Stimulated activated CD4-positive, alpha-beta T cell treated with anti-CD3 and anti-CD28 coated beads, Interleukin-12 subunit alpha, Interleukin-12 subunit beta, amount 100 ng/mL, for 4 hours (primary cell): ENCODE results near the gene ADAMTS17.

Experiments
- DNase-seq: peaks from one replicate; pipeline ENCODE4 v3.0.0-alpha.2; 2020

The ADAMTS17 gene

DNA sequence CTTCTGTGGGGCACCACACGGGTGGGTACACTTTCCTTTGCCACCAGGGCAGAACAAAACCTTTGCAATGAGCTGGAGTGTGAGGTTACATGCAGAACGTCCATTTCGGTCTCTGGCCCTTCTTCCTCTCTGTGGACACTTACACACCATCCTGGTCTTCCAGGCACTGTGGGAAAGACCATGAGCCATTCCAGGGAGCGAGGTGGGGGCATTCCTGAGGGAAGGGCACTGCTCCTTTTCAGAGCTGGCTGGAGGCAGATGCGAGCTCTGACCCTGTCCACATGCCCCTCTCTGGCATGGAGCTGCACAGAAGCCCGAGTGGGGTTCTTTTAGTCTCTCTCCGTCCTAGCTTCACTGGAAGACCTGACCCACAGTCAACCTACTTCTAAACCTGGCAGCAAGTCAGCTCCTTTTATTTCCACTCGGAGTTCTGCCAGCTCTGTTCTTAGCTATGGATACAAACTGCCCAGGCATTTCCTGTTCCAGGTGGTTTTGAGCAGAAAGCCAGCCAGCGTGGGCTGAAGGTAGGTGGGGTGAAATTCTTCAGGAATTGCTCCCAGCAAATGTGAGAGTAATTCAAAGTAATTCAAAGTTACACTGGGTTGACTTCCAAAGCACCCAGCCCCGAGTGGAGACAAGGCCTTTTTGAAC lies 281.4 kb downstream of the ADAMTS17 start:
- DNase-seq = no peak

DNA sequence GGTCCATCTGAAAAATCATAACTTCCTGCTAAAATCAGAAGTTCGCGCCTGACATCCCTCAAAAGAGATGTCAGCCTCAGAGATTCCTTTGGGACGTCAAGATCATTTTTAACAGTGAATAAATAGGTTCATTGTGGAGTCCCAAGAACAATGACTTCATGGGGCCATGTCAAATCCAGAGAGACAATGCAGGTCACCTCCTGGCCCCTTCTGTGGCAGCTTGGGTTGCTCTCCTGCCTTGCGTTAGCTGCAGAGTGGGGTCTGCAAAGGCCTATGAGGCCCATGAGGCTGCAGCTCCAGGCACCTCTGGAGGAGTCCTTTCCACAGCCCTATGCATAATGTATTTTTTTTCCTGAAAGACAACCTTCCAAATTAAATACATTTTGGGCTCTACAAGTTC lies 282.3 kb downstream of the ADAMTS17 start:
- DNase-seq = no peak

DNA sequence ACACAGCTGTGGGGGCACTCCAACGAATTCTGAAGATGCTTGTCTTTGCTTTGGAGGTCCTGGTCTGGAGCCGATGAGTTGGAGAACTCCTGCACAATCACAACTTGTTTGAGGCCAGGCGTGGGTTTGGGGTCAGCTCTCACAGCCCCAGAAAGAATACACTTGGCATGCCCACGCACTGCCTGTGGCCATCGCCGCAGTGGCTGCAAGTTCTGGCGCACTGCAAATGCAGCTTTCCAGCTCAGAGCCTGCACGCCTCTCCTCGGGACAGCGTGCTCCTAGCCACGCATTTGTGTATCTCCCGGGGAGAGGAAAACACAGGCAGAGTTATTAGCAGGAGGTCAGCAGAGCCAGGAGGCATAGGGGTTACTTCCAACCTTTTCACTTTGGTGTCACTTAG lies 282.7 kb downstream of the ADAMTS17 start:
- DNase-seq = no peak

DNA sequence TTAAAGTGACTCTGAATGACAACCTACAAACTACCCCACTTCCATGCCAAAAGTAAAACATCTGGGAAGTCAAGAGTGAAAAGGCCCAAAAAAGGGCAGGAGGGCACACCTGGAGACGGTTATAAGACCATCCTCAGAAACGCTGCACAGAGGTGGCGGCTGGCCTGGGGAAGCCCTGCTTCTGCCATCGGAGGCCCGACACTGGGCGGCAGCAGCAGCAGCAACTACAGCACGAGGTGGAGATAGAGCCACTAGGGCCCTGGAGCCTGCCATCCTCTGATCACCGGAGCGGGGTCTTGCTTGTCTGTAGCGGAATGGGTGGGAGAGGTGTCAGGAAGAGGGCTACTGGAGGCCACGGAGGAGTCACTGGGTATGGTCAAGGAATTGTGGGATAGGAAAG lies 283.3 kb downstream of the ADAMTS17 start:
- no peak for DNase-seq

DNA sequence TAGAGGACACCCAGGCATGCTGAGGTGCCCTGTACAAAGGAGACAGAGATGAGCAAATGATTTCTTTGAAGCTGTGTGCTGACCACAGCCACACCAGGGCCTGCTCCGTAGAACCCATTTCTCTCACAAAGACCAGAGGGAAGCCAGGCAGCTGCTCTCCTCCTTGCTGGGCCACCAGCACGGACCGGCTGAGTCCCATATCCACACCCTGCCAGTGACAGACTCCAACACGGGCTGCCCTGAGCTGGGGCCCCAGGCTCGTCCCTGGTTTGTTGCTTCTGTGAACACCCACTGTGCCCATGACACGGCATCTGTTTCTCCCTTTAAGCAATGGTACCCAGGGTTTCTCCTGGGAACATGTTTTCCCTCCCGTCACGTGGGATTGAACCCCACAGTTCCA lies 284.5 kb downstream of the ADAMTS17 start:
- no peak for DNase-seq

DNA sequence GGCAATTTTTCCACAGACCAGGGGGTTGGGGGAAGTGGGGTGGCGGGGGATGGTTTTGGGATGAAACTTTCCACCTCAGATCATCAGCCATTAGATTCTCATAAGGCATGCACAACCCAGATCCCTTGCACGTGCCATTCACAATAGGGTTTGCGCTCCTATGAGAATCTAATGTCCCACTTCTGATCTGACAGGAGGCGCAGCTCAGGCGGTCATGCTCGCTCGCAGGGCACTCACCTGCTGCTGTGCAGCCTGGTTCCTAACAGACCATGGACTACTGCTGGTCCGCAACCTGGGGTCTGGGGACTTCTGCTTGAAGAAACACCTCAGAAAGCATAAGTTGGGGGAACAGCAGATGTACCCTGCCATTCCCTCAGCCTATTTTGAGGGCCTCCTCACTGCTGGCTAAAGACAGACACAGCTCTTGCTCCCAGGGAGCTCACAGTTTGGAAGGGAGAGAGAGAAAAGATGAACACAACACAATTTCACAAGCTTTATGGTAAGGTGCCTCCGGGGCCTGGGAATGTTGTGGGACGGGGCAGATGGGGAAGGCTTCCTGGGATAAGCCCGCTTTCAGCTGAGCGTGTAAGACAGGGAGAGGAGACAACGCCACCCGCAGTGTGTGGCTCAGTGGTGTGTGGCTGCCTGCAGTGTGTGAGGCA lies 285.2 kb downstream of the ADAMTS17 start:
- no peak for DNase-seq

DNA sequence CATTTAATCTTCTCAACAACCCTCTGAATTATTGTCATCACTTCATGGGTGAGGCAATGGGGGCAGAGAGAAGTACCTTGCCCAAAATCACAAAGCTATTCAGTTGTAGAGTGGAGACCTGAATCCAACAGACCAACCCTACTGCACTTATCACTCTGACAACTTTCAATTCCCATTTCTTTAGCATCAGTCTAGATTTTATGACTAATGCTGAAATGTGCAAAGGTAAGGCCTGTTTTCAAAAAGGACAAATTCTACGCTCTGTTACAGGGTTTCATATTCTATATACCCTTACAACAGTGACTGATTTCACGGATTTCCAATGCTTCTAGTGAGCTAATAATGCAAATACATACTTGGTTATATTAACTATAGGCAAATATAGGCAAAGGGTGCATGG lies 286.0 kb downstream of the ADAMTS17 start:
- no peak for DNase-seq

DNA sequence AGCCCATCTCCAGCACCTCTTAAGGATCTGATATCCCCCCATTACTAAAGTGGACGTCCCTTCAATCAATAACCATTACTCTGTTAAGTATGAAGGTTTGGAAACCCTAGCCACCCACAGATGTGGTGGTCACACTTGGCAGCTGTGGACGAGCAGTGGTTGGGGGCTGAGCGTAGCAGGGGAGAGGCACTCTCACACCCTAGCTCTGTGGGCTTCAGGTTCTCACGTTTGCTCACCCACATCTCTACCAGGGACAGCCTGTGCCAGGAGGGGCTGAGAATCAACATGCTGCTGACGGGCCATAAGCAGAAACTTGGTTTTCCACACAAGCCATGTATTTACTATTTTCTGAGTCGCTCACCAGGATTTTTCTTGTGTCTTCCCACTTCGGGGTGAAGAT lies 287.2 kb downstream of the ADAMTS17 start:
- no peak for DNase-seq

DNA sequence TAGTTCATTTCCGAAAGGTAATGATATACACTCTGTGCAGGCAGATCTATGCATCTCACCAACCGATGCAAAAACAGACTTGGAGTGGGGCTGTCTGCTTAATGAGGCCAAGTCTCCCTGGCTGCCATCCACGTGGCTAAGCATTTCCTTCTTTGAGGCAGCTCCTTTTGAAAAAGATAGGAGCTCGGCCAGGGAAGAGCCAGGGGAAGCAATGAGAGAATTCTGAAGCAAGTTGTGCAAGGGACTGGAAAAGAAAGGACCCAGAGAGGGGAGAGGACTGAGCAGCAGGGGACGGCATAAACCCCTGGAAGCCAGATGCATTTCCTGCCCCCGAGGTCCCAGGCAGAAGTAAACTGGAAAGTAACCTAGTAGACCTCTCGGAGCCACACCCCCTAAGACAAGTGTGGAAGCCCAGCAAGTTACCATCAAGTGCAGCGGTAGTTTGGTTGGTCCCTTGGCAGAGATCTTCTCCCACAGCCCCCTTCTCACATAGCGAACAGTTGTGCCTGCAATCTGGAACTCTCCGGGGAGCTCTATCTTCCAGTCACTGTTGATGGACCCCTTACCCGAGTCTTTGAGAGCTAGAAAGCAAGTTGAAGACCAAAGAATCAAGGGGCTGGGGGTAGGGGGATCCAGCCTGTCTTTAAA lies 288.2 kb downstream of the ADAMTS17 start:
- no peak for DNase-seq

DNA sequence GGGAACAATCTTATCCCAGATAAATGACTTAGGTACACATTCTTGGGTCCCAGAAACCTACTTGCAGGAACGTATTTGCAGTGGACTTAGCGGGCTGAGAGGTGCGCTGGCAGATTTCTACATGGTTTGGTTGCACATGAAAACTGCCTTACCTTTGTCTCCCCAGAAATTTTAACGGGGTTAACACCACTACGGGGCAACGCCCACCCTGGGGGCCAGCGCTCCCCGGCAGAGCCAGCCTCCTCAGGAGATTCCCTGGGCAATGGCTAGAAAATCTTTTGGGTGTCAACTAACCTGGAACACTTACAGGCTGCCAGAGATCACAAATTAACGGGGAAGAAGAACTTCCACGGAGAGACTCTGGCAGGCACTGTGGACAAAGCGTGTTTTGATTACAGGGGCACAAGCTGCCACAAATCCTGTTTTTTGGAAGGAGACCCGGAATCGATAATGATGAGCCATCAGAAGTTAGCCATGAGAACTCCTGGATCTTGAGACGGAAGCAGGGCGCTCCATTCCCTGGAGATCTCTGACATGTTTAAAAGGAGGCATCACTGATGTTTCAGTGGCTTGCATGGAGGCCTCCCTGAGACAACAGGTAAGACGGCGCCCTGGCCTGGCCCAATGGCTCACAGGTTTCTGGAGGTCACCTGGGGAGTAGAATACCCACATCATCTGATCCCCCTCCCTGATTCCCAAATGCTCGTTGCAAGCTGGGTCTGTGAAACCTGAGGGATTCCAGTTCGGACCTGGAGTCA lies 288.9 kb downstream of the ADAMTS17 start:
- no peak for DNase-seq

DNA sequence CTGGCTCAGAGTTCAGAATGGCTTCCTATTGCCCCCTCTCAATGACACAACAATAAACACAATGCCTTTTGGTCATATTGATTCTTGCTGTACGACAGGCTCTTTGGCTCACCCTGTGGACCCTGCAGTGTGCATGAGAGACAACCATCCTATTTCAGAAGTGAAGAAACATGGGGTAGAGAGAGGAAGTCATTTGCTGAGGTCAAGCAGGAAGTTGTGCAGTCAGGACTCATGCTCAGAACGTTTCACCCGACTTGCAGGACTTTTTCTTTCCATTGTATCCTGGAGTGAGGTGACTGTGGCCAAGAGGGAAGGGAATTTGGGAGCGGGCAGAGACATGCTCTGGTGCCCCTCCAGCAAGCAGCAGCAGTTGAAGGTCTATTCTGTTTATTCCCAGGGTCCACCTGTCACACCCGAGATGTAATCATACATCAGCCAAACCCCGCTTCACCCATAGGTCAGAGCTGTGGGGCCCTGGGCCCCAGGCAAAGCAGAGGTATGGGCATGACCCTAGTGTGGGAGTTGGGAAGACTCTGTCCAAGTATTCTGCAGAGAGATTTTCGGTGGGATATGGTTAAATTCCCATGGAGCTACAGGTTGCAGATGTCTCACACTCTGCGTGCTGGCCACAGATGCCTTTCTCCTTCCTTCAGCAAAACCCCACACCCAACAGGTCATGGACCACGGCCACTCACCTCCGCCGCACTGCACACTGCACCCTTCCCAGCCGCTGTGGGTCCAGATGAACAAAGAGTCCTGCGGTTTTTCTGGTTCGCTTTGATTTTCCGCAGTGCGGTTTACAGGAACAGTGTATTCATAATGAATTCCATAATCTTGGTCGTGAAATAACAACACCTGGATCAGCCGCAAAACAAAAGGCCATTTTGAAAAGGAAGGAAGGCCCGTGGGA lies 290.6 kb downstream of the ADAMTS17 start:
- DNase-seq = no peak

DNA sequence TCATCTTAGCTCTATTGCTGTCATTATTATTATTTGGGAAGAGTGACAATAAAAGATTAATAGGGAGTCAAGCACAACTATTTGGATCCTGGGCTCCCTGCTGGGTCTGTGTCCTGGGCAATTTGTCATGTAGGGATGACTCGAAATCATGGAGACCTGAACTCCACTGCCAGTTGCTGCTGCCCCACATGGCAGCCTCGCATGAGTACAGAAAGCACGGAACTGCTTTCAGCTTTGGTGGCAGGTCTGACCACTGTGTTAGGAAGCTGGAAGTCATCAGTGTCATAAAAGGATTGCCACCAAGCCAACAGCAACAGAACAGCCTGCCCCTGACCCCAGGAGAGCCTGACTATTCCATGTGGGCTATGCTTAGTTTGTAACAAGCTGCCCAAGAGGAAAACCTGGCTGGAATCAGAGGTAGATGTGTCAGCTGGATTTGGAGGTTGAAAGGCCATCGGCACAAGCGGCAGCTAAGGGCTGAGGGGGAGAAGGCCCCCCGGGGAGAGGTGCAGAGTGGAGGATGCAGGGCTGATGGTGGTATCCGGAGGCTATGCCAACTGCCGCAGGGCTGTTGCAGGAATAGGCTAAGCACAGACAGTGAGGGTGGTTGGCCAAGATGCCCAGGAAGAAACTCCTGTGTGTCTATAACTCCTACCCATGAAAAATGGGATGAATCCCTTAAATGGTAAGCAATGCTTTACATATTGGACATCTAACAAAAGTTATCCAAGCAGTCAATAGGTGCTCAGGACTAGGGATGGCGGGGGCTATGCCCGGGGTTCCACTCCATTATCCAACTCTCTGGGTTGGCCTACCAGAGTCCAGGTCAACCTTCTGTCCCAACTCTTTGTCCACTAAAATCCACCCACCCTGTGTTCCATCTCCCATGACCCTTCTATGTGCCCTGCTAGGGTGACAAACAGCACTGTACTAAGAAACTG lies 291.6 kb downstream of the ADAMTS17 start:
- no peak for DNase-seq

DNA sequence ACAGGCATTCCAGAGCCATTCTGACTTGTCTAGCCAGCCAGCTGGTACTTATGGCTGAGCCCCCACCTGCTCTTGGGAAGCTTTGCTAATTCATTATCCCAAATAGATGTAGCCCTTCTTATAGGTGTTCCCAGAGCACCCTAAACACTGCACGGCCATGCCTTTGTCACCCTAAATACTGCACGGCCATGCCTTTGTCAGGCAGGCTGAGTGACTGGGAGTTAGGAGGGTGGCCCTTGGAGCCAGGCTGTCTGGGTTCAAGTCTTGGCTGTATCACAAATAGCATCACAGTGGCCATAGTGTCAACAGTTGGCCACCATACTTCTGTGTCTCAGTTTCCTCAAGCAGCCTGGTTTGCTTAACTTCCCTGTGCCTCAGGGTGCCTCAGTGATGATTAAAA lies 292.3 kb downstream of the ADAMTS17 start:
- no peak for DNase-seq

DNA sequence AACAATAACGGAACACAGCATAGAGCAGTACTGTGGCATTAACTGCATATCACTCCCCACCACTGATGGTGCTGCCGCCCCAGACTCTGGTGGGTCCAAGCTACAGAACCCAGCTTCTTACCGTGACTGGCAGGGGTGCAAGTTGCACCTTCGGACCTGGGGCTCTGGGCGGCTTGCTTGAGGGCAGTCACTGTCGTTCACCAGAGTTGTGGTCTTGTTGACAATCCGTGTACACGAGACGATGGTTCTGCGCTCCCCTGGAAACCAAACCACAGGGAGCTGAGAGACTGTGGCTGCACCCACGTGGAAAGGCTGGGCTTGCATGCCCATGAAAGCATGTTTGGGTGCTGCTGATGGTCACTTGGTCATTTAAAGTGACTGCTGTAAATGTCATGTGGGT lies 293.0 kb downstream of the ADAMTS17 start:
- DNase-seq = no peak

DNA sequence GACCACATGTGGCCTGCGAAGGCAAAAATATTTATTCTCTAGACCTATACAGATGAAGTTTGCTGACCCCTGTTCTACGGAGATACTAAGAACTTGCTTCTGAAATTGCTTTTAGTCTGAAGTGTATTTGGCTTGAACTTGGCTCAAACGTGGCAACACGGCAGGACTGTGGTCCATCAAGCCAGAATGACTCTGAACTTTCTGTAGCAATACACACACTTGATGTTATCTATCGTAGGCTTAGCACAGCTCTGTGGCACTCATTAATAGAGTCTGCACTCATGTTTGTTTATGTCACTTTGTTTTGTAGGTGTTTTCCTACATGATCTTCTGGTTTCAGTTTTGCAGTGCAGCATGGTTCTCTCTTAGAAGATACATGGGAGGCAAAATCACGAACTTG lies 298.1 kb downstream of the ADAMTS17 start:
- no peak for DNase-seq

DNA sequence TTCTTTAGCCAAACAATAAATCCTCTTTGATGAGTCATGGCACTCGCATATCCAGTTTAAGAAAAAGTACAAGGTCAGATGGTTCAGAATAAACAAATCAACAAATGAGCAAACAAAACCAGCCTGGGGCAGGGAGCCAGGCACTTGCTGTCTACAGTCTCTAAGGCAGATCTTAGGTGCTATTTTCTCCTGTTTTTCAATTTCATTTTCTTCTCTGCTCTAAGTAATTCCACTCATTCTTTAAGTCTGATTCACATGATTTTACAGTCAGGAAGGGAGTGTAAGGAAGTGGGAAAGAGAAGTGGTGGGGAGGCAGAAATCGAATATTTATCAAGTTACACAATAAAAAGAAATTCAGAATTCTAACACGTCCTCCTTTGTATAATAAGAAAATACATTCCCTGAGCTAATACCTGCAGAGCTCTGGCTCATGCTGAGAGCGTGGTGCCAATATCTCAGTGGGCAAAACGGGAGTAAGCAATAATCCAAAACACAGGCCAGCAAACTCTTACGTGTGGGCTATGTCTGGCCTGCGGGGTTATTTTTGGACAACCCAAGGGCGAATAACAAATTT lies 298.6 kb downstream of the ADAMTS17 start:
- no peak for DNase-seq

DNA sequence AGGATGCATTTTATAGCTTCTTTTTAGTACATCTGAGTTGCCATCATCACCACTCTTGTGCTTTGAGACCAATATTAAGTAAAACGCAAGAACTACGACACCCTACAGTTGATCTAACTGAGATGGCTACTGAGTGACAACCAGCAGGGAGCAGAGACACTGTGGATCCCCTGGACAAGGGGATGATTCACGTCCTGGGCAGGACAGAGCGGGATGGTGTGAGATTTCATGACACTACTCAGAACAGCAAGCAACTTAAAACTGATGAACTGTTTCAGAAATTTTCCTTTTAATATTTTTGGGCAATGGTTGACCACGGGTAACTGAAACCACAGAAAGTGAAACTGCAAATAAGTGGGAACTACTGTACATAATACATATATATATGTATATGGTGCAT lies 299.2 kb downstream of the ADAMTS17 start:
- DNase-seq = no peak

DNA sequence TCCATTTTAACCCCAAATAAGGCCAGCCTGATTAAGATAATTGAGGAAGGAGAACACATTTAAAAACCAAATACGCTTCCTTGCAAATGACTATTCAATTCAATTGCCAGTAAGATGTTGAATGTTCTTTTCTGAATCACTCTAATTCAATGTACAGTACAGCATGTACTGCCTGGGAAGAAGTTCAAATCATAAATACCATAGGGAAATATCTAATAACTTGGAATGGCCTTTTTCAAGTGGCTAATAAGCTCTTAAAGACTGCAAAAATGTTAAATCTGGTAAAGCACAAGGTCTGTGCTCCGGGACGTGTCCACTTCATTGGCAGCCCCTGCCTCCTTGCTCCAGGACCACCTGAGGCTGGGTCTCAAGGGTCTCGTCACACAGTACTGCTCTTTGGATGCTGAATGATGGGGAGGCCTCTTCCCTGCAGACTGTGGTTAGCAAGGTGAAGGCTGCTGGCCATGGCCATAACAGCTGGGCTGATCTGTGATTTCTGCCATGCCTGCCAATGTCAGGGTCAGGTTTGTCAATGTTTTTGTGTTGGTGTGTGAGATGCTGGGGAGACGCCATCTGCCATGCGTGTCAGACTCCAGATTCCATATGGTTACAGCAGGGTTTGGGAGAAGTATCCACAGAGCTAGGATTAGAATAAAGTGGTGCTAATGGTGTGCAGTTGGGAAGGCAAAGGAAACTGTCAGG lies 300.5 kb downstream of the ADAMTS17 start:
- DNase-seq = no peak

DNA sequence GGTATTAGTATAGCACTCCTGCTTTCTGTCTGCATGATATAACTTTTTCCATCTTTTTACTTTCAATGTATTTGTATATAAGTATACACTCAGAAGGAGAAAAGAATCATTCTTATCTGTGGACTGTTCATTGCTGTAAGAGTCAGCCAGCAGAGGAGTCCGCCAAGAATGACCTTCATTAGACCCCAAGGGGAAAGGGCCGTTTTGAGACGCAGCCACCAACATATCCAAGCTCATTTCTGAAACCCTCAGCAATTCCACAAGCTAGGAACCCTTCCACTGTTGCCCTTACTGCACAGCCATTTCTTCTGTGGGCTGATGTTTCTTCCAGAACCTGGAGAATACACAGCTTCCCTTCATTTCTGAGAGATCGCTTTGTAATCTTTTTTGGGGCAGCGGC lies 301.8 kb downstream of the ADAMTS17 start:
- no peak for DNase-seq

DNA sequence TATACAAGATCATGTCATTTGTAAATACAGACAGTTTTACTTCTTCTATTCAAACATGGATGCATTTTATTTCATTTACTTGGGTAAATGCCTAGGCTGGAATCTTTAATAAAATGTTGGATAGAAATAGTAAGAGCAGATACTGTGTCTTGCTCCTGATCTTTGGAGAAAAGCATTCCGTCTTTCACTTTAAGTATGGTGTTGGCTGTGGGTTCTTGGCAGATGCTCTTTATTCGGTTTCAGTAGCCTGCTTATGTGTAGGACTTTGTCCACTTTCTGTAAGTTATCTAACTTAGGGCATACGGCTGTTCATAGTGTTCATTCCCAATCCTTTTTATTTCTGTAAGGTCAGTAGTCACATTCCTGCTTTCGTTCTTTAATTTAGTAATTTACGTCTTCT lies 303.0 kb downstream of the ADAMTS17 start:
- no peak for DNase-seq

DNA sequence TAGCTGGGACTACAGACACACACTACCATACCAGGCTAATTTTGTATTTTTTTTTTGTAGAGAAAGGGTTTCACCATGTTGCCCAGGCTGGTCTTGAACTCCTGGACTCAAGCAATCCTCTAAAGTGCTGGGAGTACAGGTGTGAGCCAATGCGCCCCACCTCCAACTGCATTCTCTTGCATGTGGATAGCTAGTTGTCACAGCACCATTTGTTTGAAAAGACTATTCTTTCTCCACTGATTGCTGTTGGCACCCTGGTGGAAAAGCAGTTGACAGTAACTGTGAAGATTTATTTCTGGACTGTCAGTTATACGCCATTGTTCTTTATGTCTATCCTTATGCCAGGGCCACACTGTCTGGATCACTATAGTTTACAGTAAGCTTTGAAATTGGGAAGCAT lies 303.9 kb downstream of the ADAMTS17 start:
- DNase-seq = no peak
